Measurements from ENCODE around the gene FCRL4.
"Not testable (repeated sequence)": the region's sequence is repeated elsewhere in the genome, so short reads cannot be mapped to it uniquely, and the experiment has no call there.

Gene FCRL4

GRCh38 chr1:157548081-157548480 is 49.8 kb downstream of the FCRL4 start:
- DNase-seq, result not testable (repeated sequence)

DNA sequence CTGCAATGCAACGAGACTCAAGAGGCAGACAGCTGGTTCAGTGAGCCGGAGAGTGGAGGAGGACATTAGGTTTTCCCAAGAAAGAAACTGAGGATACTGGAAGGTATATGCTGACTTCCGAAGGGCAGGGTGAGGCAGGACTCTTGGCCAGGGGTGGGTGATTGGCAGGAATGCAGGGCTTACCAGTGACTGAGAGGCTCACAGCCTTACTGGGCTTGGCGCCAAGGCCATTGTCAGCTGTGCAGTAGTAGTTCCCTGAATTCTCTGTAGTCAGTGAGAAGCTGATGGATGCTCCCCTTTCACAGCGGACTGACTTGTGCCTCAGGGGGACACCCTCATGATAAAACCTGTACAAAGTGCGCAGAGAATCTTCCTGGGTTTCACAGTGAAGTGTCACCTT is 55.2 kb downstream of the FCRL4 start:
- no peak for DNase-seq

DNA sequence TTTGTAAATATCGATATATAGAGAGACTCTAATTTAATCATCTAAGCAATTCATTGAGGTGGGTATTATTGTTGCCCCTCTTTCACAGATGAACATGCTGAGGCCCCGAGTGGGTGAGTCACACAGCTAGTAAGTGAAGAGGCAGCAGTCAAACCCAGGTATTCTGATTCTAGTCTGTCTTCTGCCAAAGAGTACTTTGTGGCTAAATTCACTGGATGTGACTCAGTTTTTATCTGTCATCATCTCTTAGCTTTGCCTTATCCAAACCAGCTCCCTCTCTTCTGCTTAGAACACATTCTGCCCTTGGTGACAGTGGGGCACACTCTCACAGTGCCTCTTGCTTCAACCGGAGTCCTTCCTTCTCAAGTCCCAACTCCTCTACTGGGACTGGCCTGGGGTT is 57.0 kb downstream of the FCRL4 start:
- DNase-seq, result no peak

- DNase-seq, result no peak
Observed at GRCh38 chr1:157540160-157540748, 57.6 kb downstream of the FCRL4 start.

- no peak for DNase-seq
Observed at GRCh38 chr1:157539568-157539967, 58.3 kb downstream of the FCRL4 start.

GRCh38 chr1:157532569-157532968 is 65.3 kb downstream of the FCRL4 start:
- DNase-seq, result no peak

DNA sequence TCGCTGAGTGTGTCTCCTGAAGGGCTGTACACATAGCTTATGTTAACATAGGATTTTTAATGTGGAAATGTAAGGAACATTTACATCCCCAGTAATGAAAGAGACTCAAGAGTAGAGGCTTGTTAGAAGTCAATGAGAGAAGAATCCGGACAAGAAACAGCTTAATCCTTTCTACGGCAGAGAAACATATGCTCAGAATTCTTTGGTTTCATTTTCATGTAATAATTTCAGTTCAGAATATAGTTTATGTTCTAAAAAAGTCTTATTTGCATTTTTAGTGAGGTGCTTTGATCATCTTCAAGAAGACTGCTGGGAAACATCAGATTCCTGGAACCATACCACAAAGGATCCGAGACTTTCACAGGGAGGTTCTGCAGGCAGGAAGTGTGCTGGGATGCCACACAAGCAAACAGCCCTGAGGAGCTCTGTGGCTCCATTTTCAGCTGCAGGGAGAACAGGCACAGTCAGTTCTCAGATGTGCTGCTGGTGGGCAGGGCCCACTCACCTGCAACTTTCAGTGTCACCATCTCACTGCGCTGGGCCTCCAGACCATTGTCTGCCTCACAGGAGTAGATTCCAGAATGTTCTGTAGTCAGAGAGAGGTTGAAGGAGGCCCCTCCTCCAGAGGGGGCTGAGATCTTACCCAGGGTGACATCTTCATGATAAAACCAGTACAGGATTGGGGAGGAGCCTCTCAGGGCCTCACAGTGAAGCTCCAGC is 74.0 kb downstream of the FCRL4 start:
- DNase-seq, result no peak
